ENCODE measurements around the gene ZIC2.
"Not testable (repeated sequence)": the region's sequence is repeated elsewhere in the genome, so short reads cannot be mapped to it uniquely, and the experiment has no call there.

Gene ZIC2

DNA sequence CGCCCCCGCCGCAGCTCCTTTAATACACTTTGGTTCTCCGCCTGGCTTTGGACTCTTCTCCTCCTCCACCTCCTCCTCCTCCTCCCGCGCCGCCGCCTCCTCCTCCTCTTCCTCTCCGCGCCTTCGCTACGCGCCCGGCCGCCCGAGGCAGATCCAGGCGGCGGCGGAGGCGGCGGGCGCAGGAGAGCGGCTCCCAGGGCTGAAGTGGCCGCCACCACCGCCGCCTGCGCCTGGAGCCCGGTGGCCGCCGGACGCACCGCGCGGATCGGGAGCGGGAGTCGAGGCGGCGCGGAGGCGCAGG lies at the start of gene ZIC2:
TSS of gene ZIC2 (plus strand) at position 50 of the 301 bp plus-strand sequence. CDS start 281 bp downstream, outside the sequence.
- DNase-seq = no peak

DNA sequence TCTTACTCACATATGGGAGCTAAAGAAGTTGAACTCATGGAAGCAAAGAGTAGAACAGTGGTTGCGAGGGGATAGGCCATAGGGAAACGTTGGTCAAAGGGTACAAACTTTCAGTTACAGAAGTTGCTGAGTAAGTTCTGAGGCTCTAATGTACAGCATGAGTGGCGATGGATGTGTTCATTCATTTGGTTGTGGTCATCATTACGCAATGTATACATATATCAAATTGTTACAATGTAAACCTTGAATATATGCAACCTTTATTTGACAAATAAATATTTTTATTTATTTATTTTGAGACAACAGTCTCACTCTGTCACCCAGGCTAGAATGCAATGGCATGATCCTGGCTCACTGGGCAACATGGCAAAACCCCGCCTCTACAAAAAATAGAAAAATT lies 48.7 kb upstream of the ZIC2 start:
- no peak for DNase-seq

DNA sequence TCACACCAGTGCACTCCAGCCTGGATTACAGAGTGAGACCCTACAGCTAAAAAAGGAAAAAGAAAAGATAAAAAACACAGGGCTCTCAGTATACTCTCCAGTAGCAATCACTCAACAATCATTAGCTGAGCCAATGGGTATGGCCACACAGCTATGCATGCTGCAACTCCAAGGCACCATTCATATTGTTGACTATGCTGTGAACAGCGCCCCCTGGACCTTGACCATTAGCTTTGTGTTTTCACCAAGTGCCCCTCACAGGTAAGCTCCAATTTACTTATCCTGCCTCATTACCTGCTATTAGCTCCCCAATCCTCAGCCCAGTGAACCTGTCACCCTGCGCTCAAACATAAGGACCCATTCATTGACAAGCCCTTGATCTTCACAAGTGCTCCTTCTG lies 45.8 kb upstream of the ZIC2 start:
- DNase-seq = no peak

DNA sequence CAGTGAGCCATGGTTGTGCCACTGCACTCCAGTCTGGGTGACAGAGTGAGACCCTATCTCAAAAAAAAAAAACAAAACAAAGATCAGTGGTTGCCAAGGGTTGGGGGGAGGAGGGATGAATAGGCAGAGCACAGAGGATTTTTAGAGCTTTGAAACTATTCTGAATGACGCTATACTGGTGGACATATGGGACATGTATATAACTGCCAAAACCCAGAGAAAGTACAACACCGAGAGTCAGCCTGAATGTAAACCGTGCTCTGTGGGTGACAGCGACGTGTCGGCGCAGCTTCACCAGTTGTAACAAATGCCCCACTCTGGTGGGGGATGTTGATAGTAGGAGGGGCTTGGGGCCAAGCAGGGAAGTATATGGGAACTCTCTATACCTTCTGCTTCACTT lies 42.9 kb upstream of the ZIC2 start:
- no peak for DNase-seq

DNA sequence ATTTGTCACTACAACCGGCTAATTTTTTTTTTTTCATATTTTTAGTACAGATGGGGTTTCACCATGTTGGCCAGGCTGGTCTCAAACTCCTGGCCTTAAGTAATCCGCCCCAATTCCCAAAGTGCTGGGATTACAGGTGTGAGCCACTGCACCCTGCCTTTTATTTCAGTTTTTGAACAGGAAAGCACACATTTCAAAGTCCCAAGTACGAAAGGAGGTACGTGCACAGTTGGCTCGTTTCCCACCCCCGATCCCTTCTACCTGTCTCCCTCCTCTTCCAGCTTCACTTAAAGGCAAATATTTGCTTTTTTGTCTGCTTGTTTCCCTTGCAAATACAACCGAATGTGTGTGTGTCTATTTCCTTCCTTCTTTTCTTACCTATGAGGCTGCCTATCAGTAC lies 40.5 kb upstream of the ZIC2 start:
- DNase-seq = no peak

DNA sequence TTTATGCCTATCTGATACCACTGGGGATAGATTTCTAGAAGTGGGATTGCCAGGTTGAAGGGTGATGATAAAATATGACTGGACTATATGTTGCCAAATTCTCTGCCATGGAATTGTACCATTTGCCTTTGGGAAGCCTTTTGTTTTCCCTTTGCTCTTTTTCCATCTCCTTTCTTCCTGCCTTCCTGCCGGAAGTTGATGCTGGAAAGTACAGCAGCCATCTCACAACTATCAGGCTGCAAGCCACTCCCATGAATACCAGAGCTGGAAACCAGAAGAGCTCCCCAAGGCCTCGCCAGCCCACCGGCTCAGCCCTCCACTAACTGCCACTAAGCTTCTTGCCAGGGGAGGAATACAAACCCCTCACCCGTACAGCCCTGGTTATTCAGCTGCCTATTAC lies 39.7 kb upstream of the ZIC2 start:
- DNase-seq = no peak

DNA sequence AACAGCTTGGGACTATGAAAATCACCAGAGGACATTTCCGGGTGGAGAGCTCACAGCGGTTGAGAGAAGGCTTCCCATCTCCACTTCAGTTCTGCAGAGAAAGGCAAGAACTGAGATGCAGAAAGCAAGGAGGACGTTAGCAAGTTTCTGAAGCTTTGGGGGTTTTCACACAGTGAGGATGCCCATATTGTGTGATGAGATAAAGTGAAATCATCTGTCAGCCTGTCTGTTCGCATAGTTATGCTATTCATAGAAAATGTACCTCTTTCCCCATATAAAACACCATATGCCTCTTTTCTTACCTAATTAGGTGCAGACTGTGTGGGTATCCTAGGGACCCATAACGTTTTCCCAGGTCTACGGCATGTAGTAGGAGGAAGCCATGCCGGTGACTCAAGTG lies 37.5 kb upstream of the ZIC2 start:
- DNase-seq = no peak

DNA sequence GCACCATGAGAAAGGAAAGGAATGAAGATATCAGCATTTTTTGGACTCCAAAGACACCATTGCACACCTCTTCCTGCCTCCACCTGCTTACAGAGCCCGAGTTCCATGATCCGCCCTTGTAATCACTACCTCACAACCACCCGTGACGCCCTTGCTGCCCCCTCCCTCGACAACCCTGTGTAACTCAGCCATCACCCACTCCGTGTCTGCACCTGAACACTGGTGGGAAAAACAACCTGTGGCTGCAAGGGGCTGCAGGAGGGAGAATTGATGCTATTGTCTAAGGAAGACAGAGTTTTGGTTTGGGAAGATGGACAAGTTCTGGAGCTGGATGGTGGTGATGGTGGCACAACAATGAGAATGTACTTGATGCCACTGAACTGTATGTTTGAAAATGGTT lies 37.0 kb upstream of the ZIC2 start:
- no peak for DNase-seq

DNA sequence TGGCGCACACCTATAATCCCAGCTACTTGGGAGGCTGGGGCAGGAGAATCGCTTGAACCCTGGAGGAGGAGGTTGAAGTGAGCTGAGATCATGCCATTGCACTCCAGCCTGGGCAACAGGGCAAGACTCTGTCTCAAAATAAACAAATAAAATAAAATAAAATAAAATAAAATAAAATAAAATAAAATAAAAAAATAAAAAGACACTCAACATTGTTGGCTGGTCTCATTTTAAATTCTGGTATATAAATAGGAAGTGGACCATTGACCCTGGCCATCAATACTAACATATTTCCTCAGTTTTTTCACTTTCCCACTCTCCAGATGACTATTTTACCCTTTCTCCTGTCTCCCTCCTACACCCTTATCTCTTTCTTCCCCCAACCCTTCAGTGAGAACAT lies 36.1 kb upstream of the ZIC2 start:
- not testable (repeated sequence) for DNase-seq

DNA sequence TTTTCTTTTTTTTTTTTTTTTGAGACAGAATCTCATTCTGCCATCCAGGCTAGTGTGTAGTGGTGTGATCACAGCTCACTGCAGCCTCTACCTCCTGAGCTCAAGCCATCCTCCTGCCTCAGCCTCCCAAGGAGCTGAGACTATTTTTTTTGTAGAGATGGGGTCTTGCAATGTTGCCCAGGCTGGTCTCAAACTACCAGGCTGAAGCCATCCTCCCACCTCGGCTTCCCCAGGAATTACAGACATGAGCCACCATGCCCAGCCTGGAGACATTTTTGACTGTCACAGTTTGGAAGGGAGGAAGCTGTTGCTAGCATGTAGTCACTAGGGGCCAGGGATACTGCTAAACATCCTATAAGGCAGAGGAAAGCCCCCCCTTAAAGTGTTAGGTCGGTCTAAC lies 33.9 kb upstream of the ZIC2 start:
- DNase-seq = no peak

DNA sequence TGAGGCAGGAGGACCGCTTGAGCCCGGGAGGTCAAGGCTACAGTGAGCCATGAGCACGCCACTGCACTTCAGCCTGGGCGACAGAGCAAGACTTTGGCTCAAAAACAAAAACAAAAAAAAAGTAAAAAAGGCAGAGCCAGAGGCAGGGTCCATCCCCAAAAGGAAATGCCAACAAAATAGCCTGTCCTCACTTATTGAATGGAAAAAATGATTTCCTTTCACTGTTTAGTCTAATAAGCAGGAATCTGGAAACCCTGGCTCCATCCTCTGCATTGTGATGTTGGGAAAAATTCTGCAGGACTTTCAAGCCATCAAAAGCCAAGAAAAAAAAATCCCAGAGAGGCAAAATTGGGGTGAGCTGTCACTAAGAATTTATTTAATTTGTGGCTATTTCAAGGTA lies 33.2 kb upstream of the ZIC2 start:
- no peak for DNase-seq

DNA sequence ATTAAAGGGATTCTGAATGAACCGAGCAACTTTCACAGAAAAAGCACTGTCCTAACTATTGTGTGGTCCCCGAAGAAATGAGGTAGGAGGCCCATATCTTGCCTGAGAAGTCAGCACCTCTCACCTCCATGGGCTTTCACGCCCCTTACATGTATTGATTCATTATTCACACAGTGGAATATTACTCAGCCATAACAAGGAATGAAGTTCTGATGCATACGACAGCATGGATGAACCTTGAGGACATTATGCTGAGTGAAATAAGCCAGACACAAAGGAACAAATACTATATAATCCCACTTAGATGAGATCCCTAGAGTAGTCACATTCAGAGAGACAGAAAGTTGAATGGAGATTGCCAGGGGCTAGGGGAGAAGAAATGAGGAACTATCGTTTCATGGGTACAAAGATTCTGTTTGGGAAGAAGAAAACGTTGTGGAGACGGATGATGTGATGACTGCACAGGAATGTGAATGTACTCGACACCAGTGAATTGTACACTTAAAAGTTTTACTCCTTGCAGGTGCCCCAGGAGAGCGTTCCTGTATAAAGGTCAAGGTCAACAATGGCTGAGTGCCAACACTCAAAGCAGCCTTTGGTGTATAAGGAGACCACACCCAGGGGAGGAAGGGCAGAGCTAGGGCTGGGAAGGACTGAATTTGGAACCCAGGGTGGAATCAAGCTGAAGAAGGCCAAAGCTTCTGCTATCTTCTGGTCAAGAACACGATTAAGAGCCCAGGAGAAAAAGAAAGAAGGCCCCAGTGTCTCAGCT lies 32.5 kb upstream of the ZIC2 start:
- no peak for DNase-seq

DNA sequence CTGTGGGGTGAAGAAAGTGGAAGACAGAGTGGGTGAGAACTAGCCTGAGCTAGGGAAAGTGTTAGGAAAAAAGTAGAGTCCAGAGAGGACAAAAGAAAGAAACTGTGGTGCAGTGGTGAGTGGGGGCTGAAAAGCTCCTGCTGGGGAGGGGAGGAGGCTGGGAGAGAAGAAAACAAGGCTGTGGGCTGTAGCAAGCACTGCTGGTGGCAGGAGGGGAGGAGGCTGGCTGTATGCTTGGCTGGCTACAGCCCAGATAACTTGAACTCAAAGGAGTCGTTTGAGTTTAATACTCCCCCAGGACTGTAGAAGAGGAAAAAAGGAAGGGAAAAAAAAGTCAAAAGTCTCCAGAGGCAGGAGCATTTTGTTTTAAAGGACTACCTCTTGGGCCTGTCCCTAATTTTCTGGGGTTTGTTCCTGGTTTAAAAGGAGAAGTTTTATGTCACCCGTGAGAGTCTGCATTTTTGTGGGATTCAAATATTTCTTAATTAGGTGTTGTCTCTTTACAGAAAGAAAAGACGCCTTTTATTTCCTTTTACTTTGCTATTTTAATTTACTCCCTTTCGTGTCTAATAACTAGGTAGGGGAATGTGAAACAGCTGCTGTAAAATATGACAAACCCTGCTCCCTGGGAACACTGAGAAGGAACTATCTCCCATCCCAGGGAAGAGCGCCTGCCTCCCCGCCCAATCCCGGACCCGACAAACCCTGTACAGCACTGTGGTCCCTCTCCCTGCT lies 31.7 kb upstream of the ZIC2 start:
- no peak for DNase-seq

DNA sequence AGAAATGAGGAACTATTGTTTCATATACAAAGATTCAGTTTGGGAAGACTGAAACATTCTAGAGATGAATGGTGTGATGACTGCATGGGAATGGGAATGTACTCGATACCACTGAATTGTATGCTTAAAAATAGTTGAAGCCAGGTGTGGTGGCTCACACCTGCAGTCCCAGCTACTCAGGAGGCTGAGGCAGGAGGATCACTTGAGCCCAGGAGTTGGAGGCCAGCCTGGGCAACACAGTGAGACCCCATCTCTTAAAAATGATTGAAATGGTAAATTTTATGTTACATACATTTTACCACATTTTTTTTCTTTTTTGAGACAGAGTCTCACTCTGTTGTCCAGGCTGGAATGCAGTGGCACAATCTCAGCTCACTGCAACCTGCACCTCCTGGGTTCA lies 29.9 kb upstream of the ZIC2 start:
- DNase-seq = not testable (repeated sequence)

DNA sequence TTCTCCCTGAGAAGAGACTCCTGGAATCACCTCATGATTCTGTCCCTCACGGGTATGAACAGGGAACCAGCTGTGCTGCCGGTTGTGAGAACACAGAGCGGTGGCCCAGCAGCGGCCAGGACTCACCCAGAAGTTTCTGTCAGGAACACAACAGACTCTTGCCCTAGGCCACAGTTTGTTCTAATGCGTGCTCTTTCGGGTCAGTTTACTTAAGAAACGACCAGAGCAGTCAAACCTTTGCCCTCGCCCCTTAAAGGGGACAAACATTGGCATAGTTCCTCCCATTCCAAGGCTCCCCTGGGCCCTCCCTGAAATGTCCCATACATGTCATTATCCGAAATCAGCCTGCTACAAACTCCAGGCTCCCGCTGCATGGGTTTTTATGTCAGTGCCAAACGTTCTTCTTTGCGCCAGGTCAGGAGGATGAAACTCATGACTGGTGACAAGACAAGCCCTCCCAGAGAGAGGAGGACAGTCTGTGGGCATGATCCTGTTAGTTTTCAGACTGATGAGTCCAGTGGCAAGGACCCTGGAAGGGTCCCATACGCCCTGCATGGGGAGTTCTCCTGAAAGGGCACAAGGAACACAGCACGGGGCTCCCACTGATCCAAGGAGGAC lies 28.3 kb upstream of the ZIC2 start:
- DNase-seq = no peak

DNA sequence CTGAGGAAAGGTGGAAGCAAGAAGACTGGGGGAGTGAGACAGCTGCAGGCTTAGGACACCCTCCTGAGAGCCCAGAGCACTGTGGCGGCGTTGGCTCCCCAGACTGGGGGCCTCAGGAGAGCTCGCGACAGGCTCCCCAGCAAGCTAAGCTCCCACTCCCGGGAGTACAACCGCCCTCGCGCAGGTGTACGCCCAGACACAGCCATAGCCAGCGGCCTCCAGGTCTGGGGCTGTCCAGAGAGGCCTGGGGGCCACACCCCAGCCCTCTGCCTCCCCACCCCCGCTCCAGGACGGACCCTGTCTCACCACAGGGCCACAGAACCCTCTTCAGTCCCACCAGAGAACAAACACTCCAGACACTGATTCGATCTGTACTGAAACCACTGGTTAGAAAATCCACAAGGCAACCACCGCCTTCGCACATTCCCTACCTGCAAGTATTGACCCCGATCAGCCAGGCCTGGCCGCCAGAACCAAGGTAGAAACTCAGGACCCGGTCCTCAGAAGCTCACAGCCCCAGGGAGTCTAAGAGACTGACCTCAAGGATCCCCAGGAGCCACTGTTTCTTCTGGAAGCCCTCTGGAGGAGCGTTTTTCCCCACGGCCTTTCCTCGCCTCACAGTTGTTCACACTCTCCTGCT lies 26.4 kb upstream of the ZIC2 start:
- DNase-seq = no peak

DNA sequence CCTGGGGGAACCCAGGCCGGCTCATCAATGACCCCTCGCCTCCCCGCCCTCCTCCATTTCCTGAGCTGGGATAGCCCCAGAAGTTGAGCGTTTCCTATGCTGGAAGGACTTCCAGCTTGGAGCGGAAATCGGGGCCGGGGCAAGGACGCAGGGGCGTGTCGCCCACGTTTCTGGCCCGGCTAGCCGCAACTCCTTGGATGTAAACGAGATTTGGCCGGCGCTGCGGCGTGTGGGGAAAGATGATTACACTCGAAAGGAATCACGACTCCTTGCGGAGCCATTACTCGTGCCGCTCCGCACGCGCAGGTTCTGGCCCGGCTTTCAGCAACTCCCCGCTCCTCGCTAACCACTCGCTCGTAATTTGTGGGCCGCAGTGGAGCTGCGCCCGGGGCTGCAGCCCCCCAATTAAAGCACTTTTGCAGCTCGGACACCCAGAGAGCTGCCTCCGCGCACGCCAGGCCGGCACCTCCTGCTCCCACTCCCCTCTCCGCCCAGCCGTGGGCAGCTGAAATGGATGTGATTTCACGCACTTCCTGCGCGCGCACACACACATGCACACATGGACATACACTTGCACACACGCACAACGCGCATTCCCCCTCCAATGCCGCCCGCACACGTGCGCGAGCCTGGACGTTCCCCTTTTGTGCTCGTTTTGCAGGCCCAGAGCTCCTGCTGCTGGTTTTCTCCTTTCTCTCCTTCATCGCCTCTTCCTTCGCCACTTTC lies 25.7 kb upstream of the ZIC2 start:
- no peak for DNase-seq

DNA sequence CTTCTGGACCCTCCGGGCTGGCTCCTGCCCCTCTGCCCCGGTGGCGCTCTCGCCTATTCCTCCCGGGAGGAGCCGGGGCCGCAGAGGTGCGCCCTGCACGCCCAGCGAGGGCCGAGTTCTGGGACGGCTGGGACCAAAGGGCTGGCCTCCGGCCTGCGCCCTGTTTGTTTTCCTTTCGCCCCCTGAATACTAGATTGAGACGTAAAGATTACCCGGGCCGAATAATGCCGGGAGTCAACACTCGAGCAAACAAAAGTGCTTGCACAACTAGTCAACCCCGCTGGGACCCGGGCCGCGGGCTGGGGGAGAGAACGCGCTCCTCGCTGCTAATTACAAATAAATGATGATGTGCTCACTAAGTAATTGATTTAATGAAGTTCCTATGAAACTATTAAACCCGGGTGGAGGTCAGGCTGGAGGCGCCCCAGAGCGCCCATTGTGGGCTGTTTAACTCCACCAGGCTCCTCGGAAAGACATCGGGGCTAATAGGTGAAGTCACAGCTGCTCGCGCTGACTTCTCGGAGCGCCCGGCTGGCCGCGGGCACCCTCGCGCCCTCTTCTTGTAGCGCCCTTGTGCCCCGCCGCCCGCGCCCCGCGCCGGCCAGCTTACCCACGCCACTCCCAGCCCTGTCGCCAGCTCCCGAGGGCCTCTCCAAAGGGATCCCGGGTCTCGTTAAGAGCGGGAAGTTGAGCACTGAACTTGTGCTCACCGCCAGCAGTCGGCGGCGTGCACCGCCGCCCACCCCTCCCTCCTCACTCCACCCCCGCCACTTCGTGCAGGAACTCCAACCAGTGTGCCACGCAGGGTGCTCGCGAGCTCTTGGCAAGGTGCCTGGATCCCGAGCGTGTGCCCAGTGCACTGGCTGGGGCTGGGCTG lies 24.9 kb upstream of the ZIC2 start:
- DNase-seq = no peak

DNA sequence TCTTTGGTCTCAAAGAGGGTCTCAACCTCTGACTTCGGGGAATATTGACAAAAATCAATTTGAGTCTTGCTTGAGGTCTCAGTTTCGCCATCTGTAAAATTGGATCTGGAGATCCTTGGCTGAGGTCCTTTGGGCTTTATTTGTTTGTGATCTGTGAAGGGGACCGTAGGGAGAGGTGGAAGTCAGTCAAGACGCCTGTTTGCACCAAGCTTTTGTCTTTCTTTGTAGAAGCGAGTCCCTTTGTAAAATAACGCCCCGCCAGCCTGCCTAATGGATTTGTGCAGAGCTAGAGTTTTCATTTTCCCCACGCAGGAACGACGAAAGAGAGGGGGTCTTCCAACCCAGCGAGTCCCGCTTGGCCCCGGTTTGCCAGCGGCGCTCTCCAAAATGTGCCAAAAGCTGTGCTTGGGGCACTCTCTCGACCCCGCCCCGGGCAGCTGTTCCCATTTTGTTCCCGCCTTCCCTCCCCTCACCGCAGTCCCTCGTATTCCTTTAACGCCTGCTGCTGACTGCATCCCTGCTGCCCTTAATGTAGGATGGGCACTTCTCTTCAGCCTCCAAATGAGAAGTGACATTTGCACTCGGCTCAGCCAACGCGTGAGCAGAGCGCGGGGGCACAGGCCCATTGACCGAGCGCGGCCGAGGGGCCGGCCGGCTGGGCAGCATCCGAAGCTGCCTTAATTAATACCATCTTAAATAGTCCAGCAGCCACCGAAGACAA lies 23.0 kb upstream of the ZIC2 start:
- DNase-seq = no peak

DNA sequence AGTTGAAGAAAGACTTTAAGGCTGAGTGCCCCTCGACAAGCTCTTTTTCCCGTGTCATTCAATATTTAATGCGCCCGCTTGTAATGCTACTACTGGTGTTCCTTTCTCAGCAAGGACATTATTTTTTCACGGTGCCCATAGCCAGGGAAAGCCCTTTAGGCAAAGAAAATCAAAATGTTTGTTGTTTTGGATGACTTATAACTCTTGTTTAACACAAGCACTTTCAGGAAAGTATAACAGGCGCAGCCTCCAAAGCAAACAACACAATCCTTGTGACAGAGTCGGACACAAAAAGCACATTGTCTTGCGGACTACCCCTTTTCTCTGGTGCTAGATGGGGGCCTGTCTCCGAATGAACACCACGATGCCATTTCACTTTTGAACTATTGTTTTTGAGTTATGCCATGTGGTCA lies 22.5 kb upstream of the ZIC2 start:
- no peak for DNase-seq

DNA sequence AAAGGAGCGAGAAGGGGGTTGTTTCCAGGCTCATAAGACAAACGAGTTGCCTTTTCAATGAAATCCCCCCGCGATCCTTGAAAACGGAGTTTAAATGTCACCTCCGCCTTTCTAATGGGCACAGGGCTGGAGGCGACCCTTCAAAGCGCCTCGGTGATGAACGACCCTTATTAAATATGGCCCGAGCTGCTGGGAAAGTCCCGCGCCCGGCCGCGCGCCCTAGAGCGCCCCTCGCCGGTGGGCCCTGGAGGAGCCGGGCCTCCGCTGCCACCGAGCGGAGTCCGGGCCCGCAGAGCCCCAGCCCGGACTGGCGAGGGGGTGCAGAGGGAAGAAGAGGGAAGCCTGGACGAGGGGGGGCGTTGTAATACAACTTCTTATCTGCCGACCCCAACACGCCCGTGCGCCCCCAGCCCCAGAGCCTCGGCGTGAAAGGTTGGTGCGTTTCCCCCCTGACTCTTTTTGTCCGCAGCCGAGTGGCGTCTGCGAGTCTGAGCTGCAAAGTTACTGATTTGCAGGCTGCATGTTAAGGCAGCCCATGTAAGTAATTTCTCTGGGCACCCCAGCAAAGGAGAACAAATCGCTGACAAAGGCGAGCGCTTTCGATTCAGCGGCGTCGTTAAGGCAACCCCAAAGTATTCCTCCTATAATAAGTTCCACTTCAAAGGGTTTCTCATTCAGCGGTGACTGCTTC lies 21.9 kb upstream of the ZIC2 start:
- no peak for DNase-seq
